Measurements from ENCODE around the gene BRMS1. TPM values are rescaled to one million over a fixed set of nuclear protein-coding genes. Genes with fewer than 3 reads are reported as not detected.

Gene BRMS1
- total RNA-seq, 1 donor from 2014 or later: 32.1 TPM

DNA sequence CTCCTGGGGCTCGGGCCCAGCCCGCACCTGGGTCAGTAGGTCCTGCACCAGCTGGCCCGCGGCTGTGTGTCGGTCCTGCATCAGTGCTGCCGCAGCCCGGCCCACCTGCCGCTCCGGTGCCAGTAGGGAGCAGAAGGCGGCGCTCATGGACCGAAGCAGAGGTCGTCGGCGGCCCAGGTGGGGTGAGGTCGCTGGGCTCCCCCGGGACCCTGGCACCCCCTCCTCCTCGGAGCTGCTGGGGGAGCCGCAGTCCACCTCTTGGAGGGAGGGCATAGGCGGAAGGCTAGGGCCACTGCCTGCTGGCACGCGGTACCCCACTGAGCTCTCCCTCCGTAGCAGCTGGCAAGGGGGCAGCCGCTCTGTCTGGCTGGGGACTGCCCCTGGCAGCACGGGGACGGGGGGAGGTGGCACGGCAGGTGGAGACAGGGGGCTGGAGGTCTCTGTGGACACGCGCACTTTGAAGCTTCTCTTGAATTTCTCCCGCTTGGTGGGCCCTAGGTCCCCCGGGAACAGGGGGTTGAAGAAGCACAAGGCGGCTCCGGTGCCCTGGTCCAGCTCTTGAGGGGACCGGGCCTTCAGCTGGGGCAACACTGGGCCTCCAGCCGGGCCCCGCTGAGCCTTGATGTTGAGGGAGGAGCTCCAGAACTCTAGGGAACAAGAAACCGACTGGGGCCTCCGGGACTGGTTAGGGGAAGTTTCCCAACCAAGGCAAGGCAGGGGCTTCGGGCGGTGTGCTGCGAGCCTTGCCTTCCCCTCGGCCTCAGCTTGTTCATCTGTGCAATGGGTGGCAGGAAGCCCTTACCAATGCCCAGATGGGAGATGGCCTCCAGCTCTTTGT lies 10.1 kb downstream of the BRMS1 start:
- DNase-seq: peak; percentile 60

DNA sequence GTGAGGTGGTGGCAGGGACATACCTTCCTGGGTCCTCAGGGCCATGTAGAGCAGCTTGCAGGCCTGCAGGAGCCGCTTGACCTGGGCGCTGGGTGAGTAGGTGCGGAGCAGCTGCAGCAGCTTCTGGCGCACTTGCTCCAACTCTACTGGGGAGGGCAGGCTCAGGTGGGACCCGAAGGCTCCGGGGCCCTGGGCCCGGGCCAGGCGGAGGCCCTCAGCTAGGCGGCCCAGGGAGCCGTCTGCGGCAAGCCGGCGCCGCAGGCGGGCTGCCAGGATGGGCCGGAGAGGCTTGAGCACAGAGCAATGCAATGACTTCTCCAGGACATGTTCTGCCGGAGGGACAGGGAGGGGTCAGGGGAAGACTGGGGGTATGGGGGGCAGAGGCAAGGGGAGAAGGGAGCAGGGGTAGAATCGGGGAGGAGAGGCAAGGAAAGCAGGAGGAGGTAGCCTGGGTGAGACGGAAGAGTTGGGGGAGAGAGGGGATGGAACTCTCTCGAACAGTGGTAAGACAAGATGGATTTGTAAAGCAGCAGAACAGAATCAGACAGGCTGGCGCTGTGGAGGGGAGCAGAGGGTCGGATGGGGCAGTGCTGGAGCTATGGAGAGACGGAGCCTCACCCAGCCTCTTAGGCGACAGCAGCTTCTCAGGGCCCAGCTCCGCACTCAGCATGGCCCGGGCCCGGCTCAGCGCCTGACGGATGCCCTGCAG lies 10.9 kb downstream of the BRMS1 start:
- TF ChIP-seq, protein P1, sequence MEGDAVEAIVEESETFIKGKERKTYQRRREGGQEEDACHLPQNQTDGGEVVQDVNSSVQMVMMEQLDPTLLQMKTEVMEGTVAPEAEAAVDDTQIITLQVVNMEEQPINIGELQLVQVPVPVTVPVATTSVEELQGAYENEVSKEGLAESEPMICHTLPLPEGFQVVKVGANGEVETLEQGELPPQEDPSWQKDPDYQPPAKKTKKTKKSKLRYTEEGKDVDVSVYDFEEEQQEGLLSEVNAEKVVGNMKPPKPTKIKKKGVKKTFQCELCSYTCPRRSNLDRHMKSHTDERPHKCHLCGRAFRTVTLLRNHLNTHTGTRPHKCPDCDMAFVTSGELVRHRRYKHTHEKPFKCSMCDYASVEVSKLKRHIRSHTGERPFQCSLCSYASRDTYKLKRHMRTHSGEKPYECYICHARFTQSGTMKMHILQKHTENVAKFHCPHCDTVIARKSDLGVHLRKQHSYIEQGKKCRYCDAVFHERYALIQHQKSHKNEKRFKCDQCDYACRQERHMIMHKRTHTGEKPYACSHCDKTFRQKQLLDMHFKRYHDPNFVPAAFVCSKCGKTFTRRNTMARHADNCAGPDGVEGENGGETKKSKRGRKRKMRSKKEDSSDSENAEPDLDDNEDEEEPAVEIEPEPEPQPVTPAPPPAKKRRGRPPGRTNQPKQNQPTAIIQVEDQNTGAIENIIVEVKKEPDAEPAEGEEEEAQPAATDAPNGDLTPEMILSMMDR (IDR thresholded peaks at IDR 0.05): no peak
- Histone ChIP-seq H3K27me3 (no peaks in the 10 kb centered on the region), H3K36me3 (peaks cover 20% of the 10 kb centered on the region), H3K4me1 (peaks cover 26% of the 10 kb centered on the region), H3K4me3 (no peak overlapping the region), H3K9me3 (no peaks in the 10 kb centered on the region), H3K27ac (no peak overlapping the region)
- intact Hi-C loops (cut with DNase I): no loop called here
- ATAC-seq (no peak), DNase-seq (peak; percentile 52)

More for the DNA sequence above, 10.1 kb downstream of the BRMS1 start:
- TF ChIP-seq, protein P1 (IDR thresholded peaks at IDR 0.05): no peak
- peak; percentile 15 for ATAC-seq
- Histone ChIP-seq H3K4me3 (peak overlapping the region; percentile 73), H3K9me3 (no peaks in the 10 kb centered on the region), H3K27me3 (no peaks in the 10 kb centered on the region), H3K4me1 (peaks cover 25% of the 10 kb centered on the region), H3K27ac (no peak overlapping the region), H3K36me3 (peaks cover 28% of the 10 kb centered on the region)
- intact Hi-C loops (cut with DNase I): no loop called here

DNA sequence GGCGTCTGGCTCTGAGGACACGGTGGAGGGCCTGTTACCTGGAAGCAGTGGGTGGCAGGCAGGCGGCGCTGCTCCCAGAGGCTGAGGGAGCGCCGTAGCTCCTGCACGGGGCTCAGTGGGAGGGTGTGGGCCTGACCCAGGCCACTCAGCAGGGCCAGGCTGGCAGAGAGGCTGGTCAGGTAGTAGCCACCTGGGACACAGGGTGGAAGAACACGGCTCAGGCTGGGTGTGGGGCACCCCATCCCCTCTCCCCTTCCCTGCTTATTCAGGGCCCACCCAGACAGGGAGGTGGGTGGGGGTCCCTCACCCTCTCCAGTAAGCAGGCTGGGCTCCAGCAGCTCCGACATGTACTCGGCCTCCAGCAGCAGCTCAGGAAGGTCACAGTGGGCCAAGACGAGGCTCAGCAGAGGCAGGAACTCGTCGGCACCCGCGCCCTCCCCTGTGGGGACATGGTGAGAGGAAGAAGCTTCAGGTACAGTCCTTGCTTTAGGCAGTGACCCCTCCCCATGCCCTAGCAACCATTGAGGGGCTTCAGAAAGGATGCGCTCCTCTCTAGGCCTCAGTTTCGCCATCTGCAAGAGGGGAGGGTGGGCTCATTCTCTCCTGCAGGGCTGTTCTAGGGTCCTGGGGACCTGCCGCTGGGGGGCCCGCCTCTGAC lies 11.6 kb downstream of the BRMS1 start:
- Histone ChIP-seq H3K9me3 (no peaks in the 10 kb centered on the region), H3K27me3 (no peaks in the 10 kb centered on the region), H3K4me1 (peaks cover 33% of the 10 kb centered on the region), H3K27ac (no peak overlapping the region), H3K36me3 (peaks cover 18% of the 10 kb centered on the region), H3K4me3 (no peak overlapping the region)
- DNase-seq: no peak
- no peak for ATAC-seq
- intact Hi-C loops (cut with DNase I): no loop called here
- TF ChIP-seq, protein P1 (IDR thresholded peaks at IDR 0.05): no peak

DNA sequence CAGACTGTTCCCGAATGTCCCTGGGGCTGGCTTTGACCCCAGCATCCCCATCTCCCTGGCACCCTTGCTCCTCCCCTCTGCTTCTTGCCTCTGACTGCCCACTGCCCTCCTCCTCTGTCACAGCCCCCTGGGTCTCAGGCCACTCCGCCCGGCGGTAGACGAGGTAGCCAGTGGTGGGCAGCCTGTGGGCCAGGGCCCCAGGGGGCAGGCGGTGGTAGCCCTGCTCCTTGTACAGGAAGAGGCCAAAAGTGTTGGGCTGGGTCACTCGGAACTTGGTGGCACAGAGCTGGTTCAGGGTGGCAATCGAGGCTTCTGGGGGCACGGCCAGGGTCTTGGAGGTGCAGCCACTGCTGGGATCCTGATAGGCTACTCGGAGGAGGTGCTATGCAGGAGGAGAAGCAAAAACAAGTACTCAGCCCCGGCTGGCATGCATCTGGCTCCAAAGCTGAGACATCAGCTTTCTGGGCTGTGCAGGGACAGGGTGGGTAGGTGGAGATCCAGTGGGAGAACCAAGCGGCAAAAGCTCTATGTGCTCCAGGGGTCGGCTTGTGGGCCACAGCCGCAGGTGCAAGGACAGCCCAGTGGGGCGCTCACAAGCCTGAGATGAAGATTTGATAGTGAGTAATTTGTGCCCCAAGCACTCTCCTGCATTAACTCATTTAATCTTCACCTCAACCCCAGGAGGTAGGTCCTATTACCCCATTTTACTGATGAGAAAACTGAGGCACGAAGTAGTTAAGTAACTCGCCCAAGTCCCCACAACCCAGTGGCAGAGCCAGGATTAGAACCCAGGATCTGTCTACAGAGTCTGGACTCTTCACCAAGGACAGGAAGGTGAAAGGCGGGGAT lies 12.3 kb downstream of the BRMS1 start:
- DNase-seq (no peak), ATAC-seq (no peak)
- intact Hi-C loops (cut with DNase I): no loop called here
- Histone ChIP-seq H3K4me3 (no peak overlapping the region), H3K9me3 (no peaks in the 10 kb centered on the region), H3K27me3 (no peaks in the 10 kb centered on the region), H3K27ac (no peak overlapping the region), H3K4me1 (peaks cover 40% of the 10 kb centered on the region), H3K36me3 (peaks cover 18% of the 10 kb centered on the region)
- TF ChIP-seq, protein P1 (IDR thresholded peaks at IDR 0.05): no peak

Data from upper lobe of right lung (tissue), 1 donor.